ENCODE measurements around the gene KCNH1.

GRCh38 chr1:210920258-210920657 is 213.7 kb downstream of the KCNH1 start:
- TF ChIP-seq CTCF (IDR thresholded peaks at IDR 0.05; ENCODE audit: low read depth, low read length) (no peak), MAX (IDR thresholded peaks at IDR 0.05; ENCODE audit: low read depth, low read length) (no peak), POLR2A (IDR thresholded peaks at IDR 0.05; ENCODE audit: extremely low read depth, insufficient read length) (no peak)
